ENCODE results near the gene PTF1A. TPM values are rescaled to one million over a fixed set of nuclear protein-coding genes. Genes with fewer than 3 reads are reported as not detected.

Gene PTF1A
- total RNA-seq (2014; rRNA removed), result not detected in 2 replicates
- polyA plus RNA-seq (2012), result not detected

GRCh38 chr10:23191764-23192711 is at the start of gene PTF1A:
TSS of gene PTF1A (plus strand) at chr10:23192312. CDS start at chr10:23192531, 219 bp downstream.
- DNase-seq (ENCODE audit: low read depth), result no peak

GRCh38 chr10:23146258-23146657 is 45.9 kb upstream of the PTF1A start:
- DNase-seq (ENCODE audit: low read depth), result no peak

GRCh38 chr10:23147035-23147434 is 45.1 kb upstream of the PTF1A start:
- DNase-seq (ENCODE audit: low read depth), result no peak

- no peak for DNase-seq (ENCODE audit: low read depth)
Observed at GRCh38 chr10:23148214-23148613, 43.9 kb upstream of the PTF1A start.

GRCh38 chr10:23150091-23150490 is 42.0 kb upstream of the PTF1A start:
- no peak for DNase-seq (ENCODE audit: low read depth)

- DNase-seq (ENCODE audit: low read depth), result no peak
Observed at GRCh38 chr10:23150610-23151009, 41.5 kb upstream of the PTF1A start.

- no peak for DNase-seq (ENCODE audit: low read depth)
Observed at GRCh38 chr10:23151071-23151470, 41.0 kb upstream of the PTF1A start.

- DNase-seq (ENCODE audit: low read depth), result peak; percentile 26
Observed at GRCh38 chr10:23155169-23155568, 36.9 kb upstream of the PTF1A start.

- no peak for DNase-seq (ENCODE audit: low read depth)
Observed at GRCh38 chr10:23156447-23157150, 35.5 kb upstream of the PTF1A start.

GRCh38 chr10:23157239-23157681 is 34.9 kb upstream of the PTF1A start:
- no peak for DNase-seq (ENCODE audit: low read depth)

- DNase-seq (ENCODE audit: low read depth), result peak; percentile 19
Observed at GRCh38 chr10:23157691-23158369, 34.3 kb upstream of the PTF1A start.

GRCh38 chr10:23158370-23158769 is 33.7 kb upstream of the PTF1A start:
- DNase-seq (ENCODE audit: low read depth), result peak; percentile 44

- DNase-seq (ENCODE audit: low read depth), result peak; percentile 17
Observed at GRCh38 chr10:23171232-23171876, 20.8 kb upstream of the PTF1A start.

GRCh38 chr10:23172429-23173213 is 19.5 kb upstream of the PTF1A start:
- no peak for DNase-seq (ENCODE audit: low read depth)

GRCh38 chr10:23173214-23174073 is 18.7 kb upstream of the PTF1A start:
- DNase-seq (ENCODE audit: low read depth), result no peak

- DNase-seq (ENCODE audit: low read depth), result no peak
Observed at GRCh38 chr10:23174074-23174976, 17.8 kb upstream of the PTF1A start.

- no peak for DNase-seq (ENCODE audit: low read depth)
Observed at GRCh38 chr10:23174977-23175512, 17.1 kb upstream of the PTF1A start.

GRCh38 chr10:23186178-23186577 is 5.9 kb upstream of the PTF1A start:
- DNase-seq (ENCODE audit: low read depth), result no peak
